GM21390 (cell line): ENCODE data around the gene SLC10A7.

ENCODE experiments used
- ATAC-seq: cut with Tn5 transposase; IDR thresholded peaks from one replicate; pipeline ENCODE4 v1.9.1; 2021; ENCODE audit not compliant: unreplicated experiment

Gene SLC10A7

GRCh38 chr4:146317783-146318182 lies 204.0 kb downstream of the SLC10A7 start:
- no peak for ATAC-seq

GRCh38 chr4:146315184-146315583 lies 206.6 kb downstream of the SLC10A7 start:
- no peak for ATAC-seq

GRCh38 chr4:146311238-146311970 lies 210.3 kb downstream of the SLC10A7 start:
- ATAC-seq, result no peak

- ATAC-seq, result peak; percentile 91
Observed at GRCh38 chr4:146310319-146311021, 211.3 kb downstream of the SLC10A7 start.

GRCh38 chr4:146308951-146309350 lies 212.8 kb downstream of the SLC10A7 start:
- ATAC-seq, result no peak

- ATAC-seq, result no peak
Observed at GRCh38 chr4:146302822-146303221, 218.9 kb downstream of the SLC10A7 start.

GRCh38 chr4:146299607-146300006 lies 222.1 kb downstream of the SLC10A7 start:
- ATAC-seq, result no peak

GRCh38 chr4:146294776-146295175 lies 227.0 kb downstream of the SLC10A7 start:
- ATAC-seq, result no peak

- no peak for ATAC-seq
Observed at GRCh38 chr4:146292508-146292907, 229.2 kb downstream of the SLC10A7 start.

- no peak for ATAC-seq
Observed at GRCh38 chr4:146291313-146291712, 230.4 kb downstream of the SLC10A7 start.

- ATAC-seq, result no peak
Observed at GRCh38 chr4:146288193-146288592, 233.5 kb downstream of the SLC10A7 start.

- no peak for ATAC-seq
Observed at GRCh38 chr4:146285037-146285436, 236.7 kb downstream of the SLC10A7 start.

GRCh38 chr4:146283758-146284651 lies 237.7 kb downstream of the SLC10A7 start:
- no peak for ATAC-seq

- ATAC-seq, result no peak
Observed at GRCh38 chr4:146282657-146283056, 239.1 kb downstream of the SLC10A7 start.

- ATAC-seq, result no peak
Observed at GRCh38 chr4:146278986-146279385, 242.8 kb downstream of the SLC10A7 start.

GRCh38 chr4:146275370-146275769 lies 246.4 kb downstream of the SLC10A7 start:
- no peak for ATAC-seq

- ATAC-seq, result no peak
Observed at GRCh38 chr4:146274774-146275173, 247.0 kb downstream of the SLC10A7 start.

- ATAC-seq, result peak; percentile 60
Observed at GRCh38 chr4:146273204-146273901, 248.4 kb downstream of the SLC10A7 start.

GRCh38 chr4:146271466-146271865 lies 250.3 kb downstream of the SLC10A7 start:
- no peak for ATAC-seq

- peak; percentile 59 for ATAC-seq
Observed at GRCh38 chr4:146269228-146269653, 252.5 kb downstream of the SLC10A7 start.

- no peak for ATAC-seq
Observed at GRCh38 chr4:146267826-146268225, 253.9 kb downstream of the SLC10A7 start.
